ENCODE data around the gene SLC26A8. TPM values are rescaled to one million over a fixed set of nuclear protein-coding genes. Genes with fewer than 3 reads are reported as not detected.

The SLC26A8 gene
- total and polyA plus RNA-seq, 2 of the 13 experiments (the other 11 are each of a cell fraction or from before 2014, with no cell fraction given) = 0.46 TPM; not detected in 1

GRCh38 chr6:36028088-36028876 lies 3.8 kb upstream of the SLC26A8 start (continued):
- TF ChIP-seq RNF2 (conservative IDR thresholded peaks at IDR 0.05; ENCODE audit: low read depth) (no peak), RELA (CRISPR knock-in tag; IDR thresholded peaks at IDR 0.05) (no peak), HNF1A (IDR thresholded peaks at IDR 0.05; ENCODE audit: low read depth) (no peak), HNF1A (CRISPR knock-in tag; IDR thresholded peaks at IDR 0.05; ENCODE audit: borderline replicate concordance) (no peak), ZNF276 (CRISPR knock-in tag; IDR thresholded peaks at IDR 0.05; ENCODE audit: low read depth) (no peak), ZNF121 (CRISPR knock-in tag; IDR thresholded peaks at IDR 0.05) (no peak), ZNF24 (IDR thresholded peaks at IDR 0.05) (no peak; the same call in 1 of the 2 replicates), YEATS2 (CRISPR knock-in tag; IDR thresholded peaks at IDR 0.05; ENCODE audit: borderline replicate concordance) (no peak), PAF1 (CRISPR knock-in tag; IDR thresholded peaks at IDR 0.05) (no peak), ZBTB4 (CRISPR knock-in tag; IDR thresholded peaks at IDR 0.05; ENCODE audit: borderline replicate concordance) (peak; percentile 54; the same call in 1 of the 2 replicates), SYNCRIP (IDR thresholded peaks at IDR 0.05; ENCODE audit: insufficient read depth, low read depth, low read length) (no peak), ZNF414 (CRISPR knock-in tag; IDR thresholded peaks at IDR 0.05) (no peak), ELF4 (CRISPR knock-in tag; IDR thresholded peaks at IDR 0.05; ENCODE audit: borderline replicate concordance) (no peak), HMGXB3 (CRISPR knock-in tag; IDR thresholded peaks at IDR 0.05; ENCODE audit: borderline replicate concordance) (no peak)
